Tibial nerve (tissue), 3 donors: Measurements from ENCODE around the gene SPOCK1.

Experiments used
- EP300 ChIP-seq, 2 donors: sonication (generic); formaldehyde crosslinking; IDR thresholded peaks; one replicate each; pipeline ENCODE4 v1.6.1; 2017; ENCODE audit warnings: antibody characterized with exemption in 2 of 2, mild to moderate bottlenecking in 1 of 2
- POLR2A ChIP-seq, 2 donors: fragments of 450-650 bp; IDR thresholded peaks; one replicate each; pipeline ENCODE4 v1.6.1; 2017; ENCODE audit warnings: antibody characterized with exemption in 2 of 2, mild to moderate bottlenecking in 2 of 2, moderate library complexity in 2 of 2

- TF ChIP-seq EP300 (IDR thresholded peaks at IDR 0.05) = no peak
- TF ChIP-seq POLR2A (IDR thresholded peaks at IDR 0.05) = no peak
Measured at GRCh38 chr5:137265457-137265856, 233.7 kb downstream of the SPOCK1 start.
